Fibroblast of pulmonary artery (primary cell): ENCODE results near the gene DUSP5.

ENCODE experiments used
- DNase-seq: peaks from one replicate; pipeline ENCODE4 v3.0.0-alpha.2; 2010; ENCODE audit warnings: low read depth
- H3K4me3 ChIP-seq: replicated peaks from 2 replicates; pipeline ENCODE4 v1.5.1; 2011; ENCODE audit warnings: low read depth, mild to moderate bottlenecking, control low read depth, low read length, moderate library complexity
- CTCF ChIP-seq: IDR thresholded peaks from 2 replicates; pipeline ENCODE4 v1.5.1; 2011; ENCODE audit warnings: mild to moderate bottlenecking, control low read depth, low read length, inconsistent platforms; ENCODE audit errors: missing control alignments

DUSP5 gene

GRCh38 chr10:110511734-110512449 lies 14.2 kb downstream of the DUSP5 start:
- no peak overlapping the region for H3K4me3 ChIP-seq
- DNase-seq, result peak; percentile 80
- no peak for TF ChIP-seq CTCF

- no peak overlapping the region for H3K4me3 ChIP-seq
- DNase-seq, result peak; percentile 83
- no peak for TF ChIP-seq CTCF
Observed at GRCh38 chr10:110512461-110513187, 14.9 kb downstream of the DUSP5 start.

- no peak overlapping the region for H3K4me3 ChIP-seq
- no peak for DNase-seq
- TF ChIP-seq CTCF, result no peak
Observed at GRCh38 chr10:110513949-110514348, 16.2 kb downstream of the DUSP5 start.

- no peak overlapping the region for H3K4me3 ChIP-seq
- DNase-seq, result no peak
- no peak for TF ChIP-seq CTCF
Observed at GRCh38 chr10:110514848-110515247, 17.1 kb downstream of the DUSP5 start.

- no peak overlapping the region for H3K4me3 ChIP-seq
- no peak for TF ChIP-seq CTCF
- no peak for DNase-seq
Observed at GRCh38 chr10:110516815-110517492, 19.2 kb downstream of the DUSP5 start.

GRCh38 chr10:110522365-110522988 lies 24.8 kb downstream of the DUSP5 start:
- TF ChIP-seq CTCF, result no peak
- no peak overlapping the region for H3K4me3 ChIP-seq
- DNase-seq, result peak; percentile 16
